ENCODE measurements around the gene SLC12A7. TPM values are rescaled to one million over a fixed set of nuclear protein-coding genes. Genes with fewer than 3 reads are reported as not detected.
"Not testable (repeated sequence)": the region's sequence is repeated elsewhere in the genome, so short reads cannot be mapped to it uniquely, and the experiment has no call there.

SLC12A7 gene
- total RNA-seq, 2 donors from 2014 or later = 28.5 to 42.3 TPM

- H3K4me1 ChIP-seq = peaks cover 0 to 77% of the 10 kb centered on the region in 2 donors
- H3K9me3 ChIP-seq = no peaks in the 10 kb centered on the region
- no peaks in the 10 kb centered on the region for H3K36me3 ChIP-seq
- TF ChIP-seq CTCF (IDR thresholded peaks at IDR 0.05) = no peak
- peak overlapping the region in 1 of 2 donors; percentile 15 for H3K4me3 ChIP-seq
- no peaks in the 10 kb centered on the region for H3K27me3 ChIP-seq
- no peak for DNase-seq (ENCODE audit: low spot score)
- peak overlapping the region; percentile 54 to 95 for H3K27ac ChIP-seq
Observed at GRCh38 chr5:1099926-1100663, 11.8 kb downstream of the SLC12A7 start.

GRCh38 chr5:1098986-1099597 is 12.8 kb downstream of the SLC12A7 start:
- H3K27me3 ChIP-seq = no peaks in the 10 kb centered on the region
- peak overlapping the region; percentile 54 to 95 for H3K27ac ChIP-seq
- no peak for TF ChIP-seq CTCF (IDR thresholded peaks at IDR 0.05)
- DNase-seq (ENCODE audit: low spot score) = no peak
- H3K4me3 ChIP-seq = no peak overlapping the region
- peaks cover under 1% of the 10 kb centered on the region for H3K36me3 ChIP-seq
- H3K4me1 ChIP-seq = peaks cover 0 to 67% of the 10 kb centered on the region in 2 donors
- no peaks in the 10 kb centered on the region for H3K9me3 ChIP-seq

GRCh38 chr5:1097988-1098385 is 13.9 kb downstream of the SLC12A7 start:
- not testable (repeated sequence) for H3K9me3 ChIP-seq; H3K36me3 ChIP-seq; H3K4me3 ChIP-seq; DNase-seq (ENCODE audit: low spot score); H3K27me3 ChIP-seq; H3K27ac ChIP-seq
- H3K4me1 ChIP-seq = peaks cover 0 to 56% of the 10 kb centered on the region in 2 donors

- peaks cover 9% of the 10 kb centered on the region for H3K36me3 ChIP-seq
- no peaks in the 10 kb centered on the region for H3K27me3 ChIP-seq
- DNase-seq (ENCODE audit: low spot score) = no peak
- H3K9me3 ChIP-seq = no peaks in the 10 kb centered on the region
- H3K4me1 ChIP-seq = peaks cover 0 to 51% of the 10 kb centered on the region in 2 donors
- TF ChIP-seq CTCF (IDR thresholded peaks at IDR 0.05) = no peak
- no peak overlapping the region for H3K4me3 ChIP-seq
- no peak overlapping the region for H3K27ac ChIP-seq
Observed at GRCh38 chr5:1097381-1097987, 14.4 kb downstream of the SLC12A7 start.

GRCh38 chr5:1096838-1097237 is 15.0 kb downstream of the SLC12A7 start:
- peaks cover 0 to 49% of the 10 kb centered on the region in 2 donors for H3K4me1 ChIP-seq
- peaks cover 10% of the 10 kb centered on the region for H3K36me3 ChIP-seq
- H3K27ac ChIP-seq = no peak overlapping the region

More at GRCh38 chr5:1096838-1097237, 15.0 kb downstream of the SLC12A7 start:
- H3K9me3 ChIP-seq = no peaks in the 10 kb centered on the region
- no peak for DNase-seq (ENCODE audit: low spot score)
- no peak for TF ChIP-seq CTCF (IDR thresholded peaks at IDR 0.05)
- H3K27me3 ChIP-seq = no peaks in the 10 kb centered on the region
- no peak overlapping the region for H3K4me3 ChIP-seq
